Mammary epithelial cell (primary cell): ENCODE data around the gene ANXA6.

Experiments
- EZH2 ChIP-seq: IDR thresholded peaks from 2 replicates; pipeline ENCODE4 v1.6.1; 2012; ENCODE audit warnings: low read length, inconsistent platforms, borderline replicate concordance
- TF ChIP-seq, protein P1 (sequence below), 2 donors: IDR thresholded peaks in 1 of 2; conservative IDR thresholded peaks in 1 of 2; 2 replicates each; pipeline ENCODE4 v1.5.1; 2011 to 2012; ENCODE audit warnings: inconsistent platforms in 2 of 2, low read length in 2 of 2, mild to moderate bottlenecking in 2 of 2, control low read depth in 1 of 2, low read depth in 1 of 2; ENCODE audit not compliant: insufficient read depth in 1 of 2; ENCODE audit errors: extremely low read depth in 1 of 2

DNA sequence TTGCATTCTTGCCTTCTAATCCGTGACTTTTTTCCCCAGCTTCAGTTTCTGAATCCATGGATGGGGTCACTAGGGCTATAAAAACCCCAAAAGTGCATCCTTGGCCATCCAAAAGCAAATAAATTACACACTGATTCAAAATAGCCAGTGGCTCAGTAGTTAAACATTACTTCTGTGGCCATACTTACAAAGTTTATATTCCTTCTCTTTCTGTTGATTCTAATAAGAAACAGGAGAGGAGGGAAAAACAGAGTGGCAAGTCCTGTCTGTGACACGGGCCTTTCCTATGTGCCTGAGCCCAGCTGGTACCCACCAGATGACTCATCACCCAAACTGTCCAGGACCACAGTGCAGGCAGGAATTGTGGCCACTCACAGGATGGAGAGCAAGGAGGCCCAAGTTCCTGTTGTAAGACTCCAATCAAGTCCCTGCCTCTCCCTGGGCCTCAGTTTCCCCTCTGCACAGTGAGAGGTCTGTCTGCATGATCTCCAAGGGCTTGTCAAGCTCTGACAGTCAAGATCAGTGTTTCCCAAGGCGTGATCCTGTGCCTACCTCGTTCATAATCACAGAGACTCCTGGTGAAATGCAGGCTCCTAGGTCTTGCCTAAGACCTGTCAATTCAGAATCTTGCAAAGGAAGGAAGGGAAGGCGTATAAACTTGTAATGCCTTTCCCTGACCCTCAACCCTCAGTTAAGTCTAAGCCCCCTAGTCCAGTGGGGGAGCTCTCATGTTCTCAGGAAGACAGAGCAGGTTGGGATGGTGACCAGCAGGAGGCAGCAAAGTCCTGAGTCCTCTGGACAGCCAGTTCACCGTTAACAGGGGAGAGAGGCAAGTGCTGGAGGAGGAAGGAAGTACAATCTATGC lies 106.3 kb downstream of the ANXA6 start:
- TF ChIP-seq, protein P1, sequence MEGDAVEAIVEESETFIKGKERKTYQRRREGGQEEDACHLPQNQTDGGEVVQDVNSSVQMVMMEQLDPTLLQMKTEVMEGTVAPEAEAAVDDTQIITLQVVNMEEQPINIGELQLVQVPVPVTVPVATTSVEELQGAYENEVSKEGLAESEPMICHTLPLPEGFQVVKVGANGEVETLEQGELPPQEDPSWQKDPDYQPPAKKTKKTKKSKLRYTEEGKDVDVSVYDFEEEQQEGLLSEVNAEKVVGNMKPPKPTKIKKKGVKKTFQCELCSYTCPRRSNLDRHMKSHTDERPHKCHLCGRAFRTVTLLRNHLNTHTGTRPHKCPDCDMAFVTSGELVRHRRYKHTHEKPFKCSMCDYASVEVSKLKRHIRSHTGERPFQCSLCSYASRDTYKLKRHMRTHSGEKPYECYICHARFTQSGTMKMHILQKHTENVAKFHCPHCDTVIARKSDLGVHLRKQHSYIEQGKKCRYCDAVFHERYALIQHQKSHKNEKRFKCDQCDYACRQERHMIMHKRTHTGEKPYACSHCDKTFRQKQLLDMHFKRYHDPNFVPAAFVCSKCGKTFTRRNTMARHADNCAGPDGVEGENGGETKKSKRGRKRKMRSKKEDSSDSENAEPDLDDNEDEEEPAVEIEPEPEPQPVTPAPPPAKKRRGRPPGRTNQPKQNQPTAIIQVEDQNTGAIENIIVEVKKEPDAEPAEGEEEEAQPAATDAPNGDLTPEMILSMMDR (conservative IDR thresholded peaks at IDR 0.05 in 1 of 2, IDR thresholded peaks at IDR 0.05 in 1 of 2; ENCODE audit: extremely low read depth in 1 of 2, insufficient read depth in 1 of 2, low read depth in 1 of 2, low read length in 2 of 2), result peak; percentile 83 to 85
- no peak for TF ChIP-seq EZH2
